Hypothalamus (tissue), 51 donors: ENCODE results near the gene AOPEP.
A peak's percentile ranks its signal among the peaks of the same experiment; 100 is the strongest.

Experiments
- DNase-seq, 51 donors: peaks; one replicate each; lab custom pipeline; 2025; lab: John Stamatoyannopoulos, UW

AOPEP gene

DNA sequence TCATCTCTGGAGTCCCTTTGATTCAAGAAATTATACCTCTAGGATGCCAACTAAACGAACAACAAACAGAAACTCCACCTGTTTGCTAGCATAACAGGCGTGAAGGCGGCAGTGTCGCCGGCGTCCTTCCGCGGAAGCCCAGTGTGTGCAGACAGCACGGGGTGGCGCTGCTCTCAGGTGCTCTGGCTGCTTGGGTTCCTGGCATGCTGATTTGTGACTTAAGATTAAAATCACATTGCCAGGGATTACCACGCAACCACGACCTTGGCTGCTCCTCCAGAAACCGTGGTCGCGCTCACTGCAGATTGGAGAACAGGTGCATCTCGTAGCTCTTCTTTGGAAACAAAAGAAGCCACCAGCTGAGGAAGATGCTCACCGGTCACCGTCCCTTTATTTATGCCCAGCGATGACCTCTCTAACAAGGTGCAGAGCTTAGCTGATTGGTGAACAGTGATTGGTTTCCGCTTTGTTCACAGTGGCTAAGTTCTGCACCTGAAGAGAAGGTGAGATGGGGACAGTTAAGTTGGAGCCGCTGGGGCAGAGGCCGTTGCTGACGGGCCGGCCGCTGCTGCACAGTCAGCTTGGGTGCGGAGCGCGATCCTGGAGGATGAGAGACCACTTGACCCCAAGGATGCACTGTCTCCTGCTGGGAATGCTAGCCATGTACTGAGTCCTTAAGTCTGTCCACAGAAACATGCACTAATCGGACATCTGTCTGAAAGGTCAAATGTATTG lies 358.7 kb downstream of the AOPEP start:
- DNase-seq: no peak

- DNase-seq: peak in 2 of 51 donors; percentile 41 to 53
Measured at GRCh38 chr9:95085861-95086563, 359.5 kb downstream of the AOPEP start.

DNA sequence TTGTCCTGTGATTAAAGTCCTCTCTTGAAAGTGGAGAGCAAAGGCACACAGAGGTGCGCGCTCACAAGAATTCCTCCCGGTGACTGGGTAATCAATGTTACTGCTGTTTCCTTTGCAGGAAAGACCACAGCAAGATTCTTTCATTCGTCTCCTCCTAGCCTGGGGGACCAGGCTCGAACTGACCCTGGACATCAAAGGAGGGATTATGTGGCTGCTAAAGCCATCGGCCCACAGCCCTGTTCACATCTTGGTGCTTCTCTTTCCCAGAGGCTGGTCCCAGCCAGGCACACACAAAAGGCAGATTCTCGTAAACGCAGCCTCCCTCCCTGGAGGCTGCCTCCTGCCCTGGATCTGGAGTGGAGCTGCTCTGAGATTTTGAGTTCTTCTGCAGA lies 360.1 kb downstream of the AOPEP start:
- DNase-seq: peak in 1 of 51 donors; percentile 53

- DNase-seq: peak in 1 of 51 donors; percentile 17
Measured at GRCh38 chr9:95087659-95088242, 361.3 kb downstream of the AOPEP start.

GRCh38 chr9:95088421-95089161 lies 362.1 kb downstream of the AOPEP start:
- DNase-seq: no peak

DNA sequence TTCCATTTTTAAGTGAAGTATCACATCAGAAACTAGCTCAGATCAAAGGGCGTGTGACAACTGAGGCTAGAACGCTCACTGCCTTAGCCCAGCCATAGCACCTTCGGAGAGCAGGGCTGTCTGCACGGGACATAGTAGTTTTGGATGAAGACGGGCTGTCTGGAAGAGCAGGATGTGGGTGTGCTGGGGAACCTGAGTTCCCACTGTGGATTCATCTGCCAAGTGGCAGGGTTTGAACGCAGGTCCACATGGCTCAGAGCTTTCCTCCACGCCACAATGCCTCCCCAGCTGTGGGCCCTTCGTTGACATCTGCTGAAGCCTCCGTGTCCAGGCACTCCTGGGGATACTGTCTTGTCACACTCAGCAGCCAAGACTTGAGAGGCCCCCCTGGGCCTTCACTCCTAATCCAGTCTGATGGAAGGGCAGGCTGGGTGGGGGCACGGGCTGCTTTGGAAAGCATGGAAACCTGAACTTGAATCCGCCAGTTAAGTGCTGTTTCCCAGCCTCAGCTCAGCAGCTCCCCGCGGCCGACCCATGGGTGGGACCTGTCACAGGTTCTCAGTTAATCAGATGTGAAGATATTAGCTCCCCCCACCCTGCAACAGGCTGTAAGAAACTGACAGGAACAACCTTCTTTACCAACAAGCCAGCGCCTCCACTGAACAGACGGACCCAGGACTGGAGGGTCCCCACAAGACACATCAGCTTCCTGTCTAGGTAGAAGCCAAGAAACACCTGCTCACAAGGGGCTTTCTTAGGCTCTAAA lies 362.9 kb downstream of the AOPEP start:
- DNase-seq: no peak

DNA sequence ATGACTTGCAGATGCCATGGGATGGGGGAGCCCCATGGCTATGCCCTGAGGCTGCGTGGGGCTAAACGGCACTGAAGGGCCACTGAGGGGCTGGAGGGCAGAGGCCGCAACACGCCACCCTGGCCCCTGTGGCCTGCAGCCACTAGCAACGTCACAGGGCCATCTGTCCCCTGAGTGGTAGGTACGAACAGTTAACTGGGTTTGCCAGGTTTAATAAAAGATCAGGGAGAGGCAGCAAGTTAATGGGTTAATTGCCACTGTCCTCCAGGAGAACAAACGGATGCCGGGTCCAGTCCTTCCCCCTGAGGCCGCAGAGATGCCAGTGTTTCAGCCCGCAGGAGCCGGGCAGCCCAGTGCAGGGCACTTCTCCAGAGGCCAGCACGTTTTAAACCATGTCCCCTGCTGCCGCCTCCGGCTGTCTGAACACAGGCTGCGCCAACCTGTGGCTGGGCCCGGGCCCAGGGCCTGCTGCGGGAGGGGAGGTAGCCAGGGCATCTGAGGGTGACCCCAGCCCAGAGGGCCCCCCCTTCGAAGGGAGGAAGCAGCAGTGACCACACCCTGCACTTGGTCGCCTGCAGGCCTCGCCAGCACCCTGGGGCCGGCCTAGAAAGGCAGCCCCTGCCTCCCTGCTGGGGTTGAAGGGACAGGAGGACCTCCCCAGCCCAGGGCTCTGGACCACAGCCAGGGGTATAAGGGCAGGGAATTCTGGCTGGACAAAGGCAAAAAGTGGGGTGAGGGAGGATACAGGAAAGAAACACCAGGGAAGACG lies 363.7 kb downstream of the AOPEP start:
- DNase-seq: peak in 4 of 51 donors; percentile 38 to 62 (median 48)

DNA sequence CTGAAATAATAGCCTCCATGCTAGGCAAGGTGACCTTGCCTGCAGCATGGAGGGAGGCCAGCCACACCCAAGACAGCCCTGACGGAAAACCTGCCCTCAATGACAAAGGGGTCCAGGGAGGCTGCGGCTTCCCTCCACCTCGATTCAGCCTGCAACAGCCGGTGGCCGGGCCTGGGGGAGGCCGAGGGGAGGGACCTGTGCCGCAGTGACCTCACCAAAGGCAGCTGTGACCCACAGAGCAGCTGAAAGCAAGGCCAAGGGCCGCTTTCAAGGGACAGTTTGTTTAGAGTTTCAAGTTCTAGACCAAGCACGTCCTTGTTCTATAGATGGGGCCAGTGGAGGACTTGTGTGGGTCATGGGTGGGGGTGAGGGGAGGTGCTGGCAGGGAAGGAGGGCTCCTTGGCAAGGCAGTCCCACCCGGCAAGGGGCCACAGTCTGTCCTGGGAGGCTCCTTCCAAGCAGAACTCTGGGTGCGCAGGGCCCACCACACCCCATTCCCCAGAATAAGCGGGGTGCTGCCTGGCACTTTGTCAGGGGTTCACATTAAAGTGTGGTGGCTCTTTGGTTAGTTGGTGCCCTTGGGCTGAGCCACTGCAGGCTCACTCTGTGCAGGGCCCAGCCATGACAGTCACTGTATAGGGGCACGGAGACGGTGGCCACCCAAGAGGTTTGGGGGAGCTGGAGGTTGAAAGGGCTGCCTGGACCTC lies 364.5 kb downstream of the AOPEP start:
- peak in 2 of 51 donors; percentile 27 to 33 for DNase-seq

DNA sequence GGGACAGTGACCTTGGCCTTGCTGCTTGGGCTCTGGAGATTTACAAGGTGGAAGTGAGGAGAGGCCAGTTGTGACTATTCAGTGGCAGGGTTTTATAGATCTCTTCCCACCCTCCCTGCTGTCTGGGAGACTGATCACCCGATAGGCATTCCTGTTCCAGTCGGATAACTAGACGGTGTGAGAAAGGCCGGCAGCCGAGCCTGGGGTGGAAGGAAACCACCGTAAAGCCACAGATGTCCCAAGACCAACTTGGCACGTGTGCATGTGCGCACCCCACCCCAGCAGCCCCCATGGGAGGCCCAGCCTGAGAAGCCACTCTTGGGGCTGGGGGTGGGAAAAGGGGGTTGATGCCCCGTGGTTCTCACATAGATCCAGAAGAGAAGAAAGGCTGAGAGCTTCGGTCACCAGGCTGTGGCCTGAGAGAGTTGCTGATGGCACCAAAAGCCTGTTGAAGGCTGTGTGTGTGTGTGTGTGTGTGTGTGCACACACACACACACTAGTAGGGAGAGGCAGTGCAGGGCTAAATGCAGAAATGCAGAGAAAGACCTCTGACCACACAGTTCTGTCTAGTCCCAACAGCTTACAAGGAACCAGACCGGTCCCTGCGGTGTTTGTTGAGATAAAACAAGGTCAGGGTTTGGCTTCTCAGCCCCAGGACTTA lies 365.2 kb downstream of the AOPEP start:
- no peak for DNase-seq

GRCh38 chr9:95092262-95093072 lies 366.0 kb downstream of the AOPEP start:
- DNase-seq: peak in 2 of 51 donors; percentile 37 to 50

DNA sequence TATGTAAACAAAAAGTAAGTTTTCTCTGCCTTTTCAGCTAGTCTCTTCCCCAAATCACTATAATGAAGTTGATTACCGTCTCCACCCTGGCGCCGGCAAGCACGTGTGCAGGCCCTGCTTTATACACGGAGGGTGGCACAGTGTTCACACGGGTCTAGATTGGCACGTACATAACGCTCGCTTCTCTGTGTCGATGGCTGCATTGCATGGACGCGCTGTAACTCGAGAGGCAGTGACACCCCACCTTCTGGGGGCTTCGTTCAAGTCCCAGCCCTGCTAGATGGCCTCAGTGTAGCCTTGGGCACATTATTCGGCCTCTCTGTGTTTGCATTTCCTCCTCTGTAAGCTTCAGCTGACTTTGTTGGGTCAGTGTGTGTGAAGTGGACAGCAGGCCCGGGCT lies 367.1 kb downstream of the AOPEP start:
- DNase-seq: no peak

- no peak for DNase-seq
Measured at GRCh38 chr9:95094002-95094401, 367.5 kb downstream of the AOPEP start.

DNA sequence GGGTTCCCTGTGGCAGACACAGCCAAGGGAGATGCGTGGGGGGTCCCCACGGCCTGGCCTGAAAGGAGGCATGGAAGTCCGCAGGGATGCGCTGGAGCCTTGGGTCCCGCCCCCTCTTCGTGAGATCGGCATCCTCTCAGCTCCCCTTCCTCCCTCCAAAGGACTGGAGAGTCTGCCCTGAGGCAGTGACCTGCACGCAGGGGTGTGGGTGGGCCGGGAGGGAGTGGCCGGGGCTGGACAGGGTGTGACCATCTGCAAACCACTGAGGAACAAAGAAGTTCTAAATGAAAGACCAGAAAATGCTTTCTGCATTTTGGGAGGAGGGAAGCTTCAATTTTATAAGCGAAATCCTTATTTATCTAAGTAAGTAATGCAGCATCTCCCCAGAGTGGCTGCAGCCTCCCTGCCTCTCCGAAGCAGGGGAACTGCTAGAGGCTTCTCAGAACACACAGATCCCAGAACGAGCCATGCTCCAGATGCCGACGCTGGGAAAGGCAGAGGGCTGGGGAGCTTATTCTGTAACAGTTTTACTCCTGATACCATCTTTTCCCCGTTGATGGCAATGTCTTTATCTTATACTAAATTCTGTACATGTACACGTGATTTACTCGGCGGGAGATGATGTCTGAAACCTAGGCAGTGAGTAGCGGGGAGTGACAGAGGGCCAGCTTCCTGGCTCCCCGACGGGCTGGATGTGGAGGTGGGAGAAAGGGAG lies 369.3 kb downstream of the AOPEP start:
- no peak for DNase-seq

- DNase-seq: no peak
Measured at GRCh38 chr9:95096381-95096780, 369.9 kb downstream of the AOPEP start.

- DNase-seq: no peak
Measured at GRCh38 chr9:95096807-95097206, 370.3 kb downstream of the AOPEP start.

- no peak for DNase-seq
Measured at GRCh38 chr9:95097279-95097678, 370.8 kb downstream of the AOPEP start.

- no peak for DNase-seq
Measured at GRCh38 chr9:95098391-95098921, 372.0 kb downstream of the AOPEP start.
